SK-N-SH treated with all-trans-retinoic acid at 6 μM for 48 hours (cell line): ENCODE data around the gene CCDC102B.

Experiments
- ARNTL ChIP-seq: fragments of 450-650 bp; formaldehyde crosslinking; IDR thresholded peaks from 2 replicates; pipeline ENCODE4 v1.5.0; 2020; ENCODE audit warnings: low read depth, mild to moderate bottlenecking, moderate library complexity, borderline replicate concordance
- RARB ChIP-seq: fragments of 250-450 bp; sonication (Bioruptor Pico); IDR thresholded peaks from 2 replicates; pipeline ENCODE4 v1.8.0; 2021; ENCODE audit warnings: mild to moderate bottlenecking, moderate library complexity
- ZC3H10 ChIP-seq: fragments of 250-450 bp; sonication (Bioruptor Pico); IDR thresholded peaks from 2 replicates; pipeline ENCODE4 v1.5.1; 2021; ENCODE audit warnings: mild to moderate bottlenecking, moderate library complexity
- ZFP3 ChIP-seq: fragments of 250-450 bp; sonication (Bioruptor Pico); IDR thresholded peaks from 2 replicates; pipeline ENCODE4 v1.5.0; 2020; ENCODE audit warnings: mild to moderate bottlenecking, moderate library complexity
- ZNF8 ChIP-seq: fragments of 450-650 bp; formaldehyde crosslinking; IDR thresholded peaks from 2 replicates; pipeline ENCODE4 v1.5.0; 2020; ENCODE audit warnings: mild to moderate bottlenecking, moderate library complexity
- TF ChIP-seq, protein P1 (sequence below): fragments of 250-450 bp; sonication (Bioruptor Pico); IDR thresholded peaks from 2 replicates; pipeline ENCODE4 v1.8.0; 2021; ENCODE audit warnings: low read depth, mild to moderate bottlenecking, moderate library complexity, borderline replicate concordance
- TF ChIP-seq, protein P2 (sequence below): fragments of 250-450 bp; sonication (Bioruptor Pico); IDR thresholded peaks from 2 replicates; pipeline ENCODE4 v1.8.0; 2020; ENCODE audit warnings: mild to moderate bottlenecking, moderate library complexity, borderline replicate concordance
- TF ChIP-seq, protein P3 (sequence below): fragments of 250-450 bp; sonication (Bioruptor Pico); IDR thresholded peaks from 2 replicates; pipeline ENCODE4 v1.5.0; 2020; ENCODE audit warnings: mild to moderate bottlenecking, moderate library complexity

DNA sequence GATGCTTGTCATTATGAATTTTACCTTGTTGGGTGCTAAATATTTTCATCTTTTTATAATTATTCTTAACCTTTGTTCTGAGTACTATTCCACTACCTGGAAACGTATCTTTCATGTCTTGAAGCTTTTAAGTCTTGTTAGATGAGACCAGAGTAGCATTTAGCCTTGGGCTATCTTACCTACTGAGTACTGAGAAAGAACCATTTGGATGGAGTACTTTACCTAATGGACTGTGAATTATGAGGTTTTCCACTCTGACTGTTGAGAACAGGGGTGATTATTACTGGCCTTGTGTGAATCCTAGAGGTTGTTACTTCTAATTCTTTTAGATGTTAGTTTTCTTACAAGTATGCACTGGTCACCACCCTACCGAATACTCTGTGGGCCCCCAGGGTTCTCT lies 63.5 kb downstream of the CCDC102B start:
- TF ChIP-seq RARB (CRISPR knock-in tag): no peak
- TF ChIP-seq, protein P1, sequence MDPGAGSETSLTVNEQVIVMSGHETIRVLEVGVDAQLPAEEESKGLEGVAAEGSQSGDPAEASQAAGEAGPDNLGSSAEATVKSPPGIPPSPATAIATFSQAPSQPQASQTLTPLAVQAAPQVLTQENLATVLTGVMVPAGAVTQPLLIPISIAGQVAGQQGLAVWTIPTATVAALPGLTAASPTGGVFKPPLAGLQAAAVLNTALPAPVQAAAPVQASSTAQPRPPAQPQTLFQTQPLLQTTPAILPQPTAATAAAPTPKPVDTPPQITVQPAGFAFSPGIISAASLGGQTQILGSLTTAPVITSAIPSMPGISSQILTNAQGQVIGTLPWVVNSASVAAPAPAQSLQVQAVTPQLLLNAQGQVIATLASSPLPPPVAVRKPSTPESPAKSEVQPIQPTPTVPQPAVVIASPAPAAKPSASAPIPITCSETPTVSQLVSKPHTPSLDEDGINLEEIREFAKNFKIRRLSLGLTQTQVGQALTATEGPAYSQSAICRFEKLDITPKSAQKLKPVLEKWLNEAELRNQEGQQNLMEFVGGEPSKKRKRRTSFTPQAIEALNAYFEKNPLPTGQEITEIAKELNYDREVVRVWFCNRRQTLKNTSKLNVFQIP: no peak
- TF ChIP-seq ZNF8 (CRISPR knock-in tag): no peak
- TF ChIP-seq ARNTL (CRISPR knock-in tag): no peak
- no peak for TF ChIP-seq ZC3H10 (CRISPR knock-in tag)
- TF ChIP-seq, protein P2, sequence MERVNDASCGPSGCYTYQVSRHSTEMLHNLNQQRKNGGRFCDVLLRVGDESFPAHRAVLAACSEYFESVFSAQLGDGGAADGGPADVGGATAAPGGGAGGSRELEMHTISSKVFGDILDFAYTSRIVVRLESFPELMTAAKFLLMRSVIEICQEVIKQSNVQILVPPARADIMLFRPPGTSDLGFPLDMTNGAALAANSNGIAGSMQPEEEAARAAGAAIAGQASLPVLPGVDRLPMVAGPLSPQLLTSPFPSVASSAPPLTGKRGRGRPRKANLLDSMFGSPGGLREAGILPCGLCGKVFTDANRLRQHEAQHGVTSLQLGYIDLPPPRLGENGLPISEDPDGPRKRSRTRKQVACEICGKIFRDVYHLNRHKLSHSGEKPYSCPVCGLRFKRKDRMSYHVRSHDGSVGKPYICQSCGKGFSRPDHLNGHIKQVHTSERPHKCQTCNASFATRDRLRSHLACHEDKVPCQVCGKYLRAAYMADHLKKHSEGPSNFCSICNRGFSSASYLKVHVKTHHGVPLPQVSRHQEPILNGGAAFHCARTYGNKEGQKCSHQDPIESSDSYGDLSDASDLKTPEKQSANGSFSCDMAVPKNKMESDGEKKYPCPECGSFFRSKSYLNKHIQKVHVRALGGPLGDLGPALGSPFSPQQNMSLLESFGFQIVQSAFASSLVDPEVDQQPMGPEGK (CRISPR knock-in tag): no peak
- TF ChIP-seq, protein P3, sequence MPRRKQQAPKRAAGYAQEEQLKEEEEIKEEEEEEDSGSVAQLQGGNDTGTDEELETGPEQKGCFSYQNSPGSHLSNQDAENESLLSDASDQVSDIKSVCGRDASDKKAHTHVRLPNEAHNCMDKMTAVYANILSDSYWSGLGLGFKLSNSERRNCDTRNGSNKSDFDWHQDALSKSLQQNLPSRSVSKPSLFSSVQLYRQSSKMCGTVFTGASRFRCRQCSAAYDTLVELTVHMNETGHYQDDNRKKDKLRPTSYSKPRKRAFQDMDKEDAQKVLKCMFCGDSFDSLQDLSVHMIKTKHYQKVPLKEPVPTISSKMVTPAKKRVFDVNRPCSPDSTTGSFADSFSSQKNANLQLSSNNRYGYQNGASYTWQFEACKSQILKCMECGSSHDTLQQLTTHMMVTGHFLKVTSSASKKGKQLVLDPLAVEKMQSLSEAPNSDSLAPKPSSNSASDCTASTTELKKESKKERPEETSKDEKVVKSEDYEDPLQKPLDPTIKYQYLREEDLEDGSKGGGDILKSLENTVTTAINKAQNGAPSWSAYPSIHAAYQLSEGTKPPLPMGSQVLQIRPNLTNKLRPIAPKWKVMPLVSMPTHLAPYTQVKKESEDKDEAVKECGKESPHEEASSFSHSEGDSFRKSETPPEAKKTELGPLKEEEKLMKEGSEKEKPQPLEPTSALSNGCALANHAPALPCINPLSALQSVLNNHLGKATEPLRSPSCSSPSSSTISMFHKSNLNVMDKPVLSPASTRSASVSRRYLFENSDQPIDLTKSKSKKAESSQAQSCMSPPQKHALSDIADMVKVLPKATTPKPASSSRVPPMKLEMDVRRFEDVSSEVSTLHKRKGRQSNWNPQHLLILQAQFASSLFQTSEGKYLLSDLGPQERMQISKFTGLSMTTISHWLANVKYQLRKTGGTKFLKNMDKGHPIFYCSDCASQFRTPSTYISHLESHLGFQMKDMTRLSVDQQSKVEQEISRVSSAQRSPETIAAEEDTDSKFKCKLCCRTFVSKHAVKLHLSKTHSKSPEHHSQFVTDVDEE: no peak
- TF ChIP-seq ZFP3: no peak
